ENCODE data around the gene ARTN. TPM values are rescaled to one million over a fixed set of nuclear protein-coding genes. Genes with fewer than 3 reads are reported as not detected.

ARTN gene
- total RNA-seq, 1 donor from 2014 or later: 7.2 TPM

DNA sequence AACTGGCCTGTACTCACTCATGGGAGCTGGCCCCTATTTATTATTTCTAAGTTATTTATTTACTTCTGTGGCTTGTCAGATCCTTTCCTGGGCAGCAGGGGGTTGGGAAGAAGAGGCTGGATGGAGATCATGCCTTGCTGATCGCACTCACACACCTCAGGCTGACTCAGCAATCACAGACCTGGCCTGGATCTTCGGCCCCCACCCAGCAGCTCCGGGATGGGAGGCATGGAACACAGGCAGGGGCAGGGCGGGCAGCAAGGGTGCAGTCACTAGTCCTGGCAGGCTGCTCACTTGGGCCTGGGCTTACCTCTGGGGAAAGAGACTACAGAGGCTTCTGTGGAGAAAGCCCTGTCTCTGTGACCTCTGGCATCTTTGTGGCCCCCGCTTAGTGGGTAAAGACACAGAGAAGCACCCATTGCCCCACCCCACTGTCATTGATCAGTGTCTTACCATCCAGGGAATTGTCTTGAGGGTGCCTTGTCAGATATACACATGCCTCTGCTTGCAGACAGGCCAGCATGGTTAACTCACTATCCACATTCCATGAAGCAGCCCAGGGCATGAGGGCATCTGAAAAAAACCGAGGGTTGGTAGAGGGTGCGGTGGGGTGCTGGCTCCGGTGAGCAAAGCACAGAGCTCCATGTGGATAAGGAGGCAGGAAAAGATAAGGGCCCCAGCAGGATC is 3.7 kb downstream of the ARTN start:
- peaks cover 45% of the 10 kb centered on the region for H3K27me3 Mint-ChIP-seq
- H3K4me3 Mint-ChIP-seq: peak overlapping the region; percentile 85
- H3K27ac Mint-ChIP-seq: no peak overlapping the region
- no peaks in the 10 kb centered on the region for H3K36me3 Mint-ChIP-seq
- H3K4me1 Mint-ChIP-seq (ENCODE audit: unreplicated experiment): peaks cover 20% of the 10 kb centered on the region
- no peak for TF ChIP-seq CTCF (conservative IDR thresholded peaks at IDR 0.05)
- no peak for DNase-seq (ENCODE audit: extremely low spot score, unreplicated experiment)
- H3K9me3 Mint-ChIP-seq: no peaks in the 10 kb centered on the region

- H3K4me1 Mint-ChIP-seq (ENCODE audit: unreplicated experiment): peaks cover 11% of the 10 kb centered on the region
- H3K9me3 Mint-ChIP-seq: no peaks in the 10 kb centered on the region
- no peak overlapping the region for H3K27ac Mint-ChIP-seq
- no peaks in the 10 kb centered on the region for H3K36me3 Mint-ChIP-seq
- peak overlapping the region; percentile 23 for H3K4me3 Mint-ChIP-seq
- no peak for DNase-seq (ENCODE audit: extremely low spot score, unreplicated experiment)
- H3K27me3 Mint-ChIP-seq: peaks cover 39% of the 10 kb centered on the region
- no peak for TF ChIP-seq CTCF (conservative IDR thresholded peaks at IDR 0.05)
Observed at GRCh38 chr1:43938383-43938782, 4.8 kb downstream of the ARTN start.

- Mint-ChIP-seq H3K27me3 (peaks cover 36% of the 10 kb centered on the region), H3K27ac (no peak overlapping the region), H3K4me3 (no peak overlapping the region), H3K9me3 (no peaks in the 10 kb centered on the region), H3K36me3 (no peaks in the 10 kb centered on the region), H3K4me1 (ENCODE audit: unreplicated experiment) (peaks cover 8% of the 10 kb centered on the region)
- no peak for DNase-seq (ENCODE audit: extremely low spot score, unreplicated experiment)
- TF ChIP-seq CTCF (conservative IDR thresholded peaks at IDR 0.05): no peak
Observed at GRCh38 chr1:43938892-43939587, 5.4 kb downstream of the ARTN start.

GRCh38 chr1:43942411-43942810 is 8.8 kb downstream of the ARTN start:
- TF ChIP-seq CTCF (conservative IDR thresholded peaks at IDR 0.05): no peak
- Mint-ChIP-seq H3K9me3 (no peaks in the 10 kb centered on the region), H3K27ac (no peak overlapping the region), H3K4me3 (no peak overlapping the region), H3K4me1 (ENCODE audit: unreplicated experiment) (peaks cover 12% of the 10 kb centered on the region), H3K36me3 (no peaks in the 10 kb centered on the region), H3K27me3 (peaks cover 29% of the 10 kb centered on the region)
- DNase-seq (ENCODE audit: extremely low spot score, unreplicated experiment): no peak

DNA sequence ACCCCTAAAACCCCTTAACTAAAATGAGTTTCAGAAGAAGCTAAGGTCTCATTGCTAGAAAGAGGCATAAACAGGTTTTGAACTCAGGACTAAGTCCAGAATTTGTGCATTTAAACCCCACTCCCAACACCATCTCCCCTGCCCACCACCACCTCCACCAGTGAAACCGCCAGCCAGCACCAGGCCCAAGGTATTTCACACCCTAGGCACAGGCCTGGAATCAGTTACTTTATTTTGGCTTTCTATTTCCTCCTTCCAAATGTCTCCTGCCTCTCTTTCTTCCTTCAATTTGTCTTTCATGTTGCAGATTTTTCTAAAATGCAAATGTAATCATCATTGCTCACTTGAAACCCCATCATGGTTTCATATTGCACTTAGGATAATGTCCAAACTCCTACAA is 11.3 kb downstream of the ARTN start:
- H3K4me3 Mint-ChIP-seq: no peak overlapping the region
- H3K27ac Mint-ChIP-seq: peak overlapping the region; percentile 21
- H3K27me3 Mint-ChIP-seq: peaks cover 8% of the 10 kb centered on the region
- peaks cover 26% of the 10 kb centered on the region for H3K4me1 Mint-ChIP-seq (ENCODE audit: unreplicated experiment)
- no peaks in the 10 kb centered on the region for H3K9me3 Mint-ChIP-seq
- TF ChIP-seq CTCF (conservative IDR thresholded peaks at IDR 0.05): no peak
- DNase-seq (ENCODE audit: extremely low spot score, unreplicated experiment): no peak
- H3K36me3 Mint-ChIP-seq: no peaks in the 10 kb centered on the region

Measured in type B pancreatic cell (in vitro differentiated cells).